Measurements from ENCODE around the gene WDTC1. TPM values are rescaled to one million over a fixed set of nuclear protein-coding genes. Genes with fewer than 3 reads are reported as not detected.
A peak's percentile ranks its signal among the peaks of the same experiment; 100 is the strongest.

WDTC1 gene
- total and polyA plus RNA-seq, 9 of the 15 experiments (the other 6 are each of a cell fraction or from before 2014, with no cell fraction given), result 0.18 to 32.3 (median 8.8) TPM

DNA sequence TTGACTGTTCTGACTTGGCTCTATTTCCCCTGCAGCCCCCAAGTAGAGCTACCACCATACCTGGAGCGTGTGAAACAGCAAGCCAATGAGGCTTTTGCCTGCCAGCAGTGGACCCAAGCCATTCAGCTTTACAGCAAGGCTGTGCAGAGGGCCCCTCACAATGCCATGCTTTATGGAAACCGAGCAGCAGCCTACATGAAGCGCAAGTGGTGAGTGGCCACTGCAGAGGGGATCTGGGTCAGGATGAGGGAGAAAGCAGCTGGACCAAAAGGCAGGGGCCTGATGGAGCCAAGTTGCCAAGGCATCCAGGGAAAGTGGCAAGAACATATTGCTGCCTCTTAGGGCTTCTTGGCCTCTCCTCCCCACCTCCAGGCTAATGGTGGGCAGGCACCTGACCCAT is 63.5 kb downstream of the WDTC1 start:
- H3K27ac ChIP-seq (ENCODE audit: extremely low read depth, low read depth, low read length), result no peak overlapping the region
- 0 out of 2 replicates have a peak, but pooled peaks cover 7% of the 10 kb centered on the region for H4K20me1 ChIP-seq (replicated peaks; ENCODE audit: control insufficient read depth, insufficient read depth, low read length)
- no peak overlapping the region for H3K4me2 ChIP-seq (ENCODE audit: insufficient read depth, low read length)
- FAIRE-seq (no peak), ATAC-seq (no peak), DNase-seq (ENCODE audit: extremely low read depth in 1 of 4, low spot score in 3 of 4) (no peak)
- peak overlapping the region in 1 of 2 experiments; percentile 21; a peak in 1 of 4 replicates for H3K9ac ChIP-seq (ENCODE audit: insufficient read depth in 1 of 2, low read depth in 2 of 2, low read length in 2 of 2)
- in situ Hi-C loops (cut with MboI) (no loop called here), intact Hi-C loops (cut with micrococcal nuclease) (loop anchor here (5.0 kb wide), 3 partner anchors 251 to 364 kb away; no protein-coding TSS in a partner anchor)
- no peak overlapping the region for H3K4me3 ChIP-seq
- H3K79me2 ChIP-seq (ENCODE audit: control insufficient read depth, insufficient read depth, low read length), result no peaks in the 10 kb centered on the region
- peaks cover 0 to 7% of the 10 kb centered on the region in 2 experiments; a peak in 2 of 5 replicates for H3K4me1 ChIP-seq (replicated peaks in 1 of 2; ENCODE audit: control insufficient read depth in 2 of 2, insufficient read depth in 2 of 2, low read length in 2 of 2)
- peaks cover 47% of the 10 kb centered on the region; the same call in 2 of the 3 replicates for H3K36me3 ChIP-seq (ENCODE audit: control insufficient read depth, insufficient read depth, low read length)
- TF ChIP-seq, protein P1, sequence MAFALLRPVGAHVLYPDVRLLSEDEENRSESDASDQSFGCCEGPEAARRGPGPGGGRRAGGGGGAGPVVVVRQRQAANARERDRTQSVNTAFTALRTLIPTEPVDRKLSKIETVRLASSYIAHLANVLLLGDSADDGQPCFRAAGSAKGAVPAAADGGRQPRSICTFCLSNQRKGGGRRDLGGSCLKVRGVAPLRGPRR (CRISPR knock-in tag; IDR thresholded peaks at IDR 0.05), result no peak
- TF ChIP-seq FOXA3 (CRISPR knock-in tag; conservative IDR thresholded peaks at IDR 0.05 in 1 of 2, IDR thresholded peaks at IDR 0.05 in 1 of 2) (no peak), PHB (CRISPR knock-in tag; IDR thresholded peaks at IDR 0.05) (no peak), BRD9 (IDR thresholded peaks at IDR 0.05; ENCODE audit: low read depth, partially characterized antibody) (no peak), BMI1 (IDR thresholded peaks at IDR 0.05; ENCODE audit: low read length) (no peak), SMAD4 (CRISPR knock-in tag; conservative IDR thresholded peaks at IDR 0.05) (no peak), PHB2 (IDR thresholded peaks at IDR 0.05; ENCODE audit: low read depth) (no peak), SMAD3 (CRISPR knock-in tag; conservative IDR thresholded peaks at IDR 0.05) (no peak), RBM25 (IDR thresholded peaks at IDR 0.05; ENCODE audit: low read depth, low read length, severe bottlenecking) (no peak), CBX5 (IDR thresholded peaks at IDR 0.05; ENCODE audit: borderline replicate concordance, low read depth) (no peak), FOXM1 (IDR thresholded peaks at IDR 0.05; ENCODE audit: low read depth) (no peak), FOXM1 (CRISPR knock-in tag; IDR thresholded peaks at IDR 0.05; ENCODE audit: low read depth) (no peak), EZH2 (IDR thresholded peaks at IDR 0.05; ENCODE audit: borderline replicate concordance, low read depth, low read length) (no peak), PPARD (CRISPR knock-in tag; IDR thresholded peaks at IDR 0.05) (no peak)
- TF ChIP-seq, protein P2, sequence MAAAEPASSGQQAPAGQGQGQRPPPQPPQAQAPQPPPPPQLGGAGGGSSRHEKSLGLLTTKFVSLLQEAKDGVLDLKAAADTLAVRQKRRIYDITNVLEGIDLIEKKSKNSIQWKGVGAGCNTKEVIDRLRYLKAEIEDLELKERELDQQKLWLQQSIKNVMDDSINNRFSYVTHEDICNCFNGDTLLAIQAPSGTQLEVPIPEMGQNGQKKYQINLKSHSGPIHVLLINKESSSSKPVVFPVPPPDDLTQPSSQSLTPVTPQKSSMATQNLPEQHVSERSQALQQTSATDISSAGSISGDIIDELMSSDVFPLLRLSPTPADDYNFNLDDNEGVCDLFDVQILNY (CRISPR knock-in tag; IDR thresholded peaks at IDR 0.05), result no peak
- TF ChIP-seq, protein P3, sequence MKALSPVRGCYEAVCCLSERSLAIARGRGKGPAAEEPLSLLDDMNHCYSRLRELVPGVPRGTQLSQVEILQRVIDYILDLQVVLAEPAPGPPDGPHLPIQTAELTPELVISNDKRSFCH (CRISPR knock-in tag; IDR thresholded peaks at IDR 0.05), result no peak
- TF ChIP-seq, protein P3 (tag; IDR thresholded peaks at IDR 0.05), result no peak
- POLR2A ChIA-PET, result interaction anchor here (0.8 to 1.6 kb wide), 4 partner anchors 15 to 230 kb away, joined by 3 to 5 read pairs (median 3); partner anchors contain the start of gene MAP3K6
- H3K9me3 ChIP-seq (replicated peaks; ENCODE audit: control insufficient read depth, insufficient read depth, low read depth, low read length), result no peaks in the 10 kb centered on the region
- H2AFZ ChIP-seq (ENCODE audit: low read depth, low read length), result no peak overlapping the region
- WGBS (ENCODE audit: insufficient coverage, low coverage, missing lambda C conversion rate), result 59% methylated on average over 3 of the region's 3 CpGs
- H3K9me1 ChIP-seq (ENCODE audit: control insufficient read depth, insufficient read depth, low read length), result peaks cover 3% of the 10 kb centered on the region
- no TSS peak for BruUV-seq (replicated peaks)
- no peaks in the 10 kb centered on the region for H3K27me3 ChIP-seq (ENCODE audit: control insufficient read depth in 2 of 2, insufficient read depth in 2 of 2, low read length in 2 of 2)
- CTCF ChIA-PET (ENCODE audit: low intra/inter-chr PET ratio), result interaction anchor here (0.7 to 2.6 kb wide), 3 partner anchors 90 to 309 kb away, joined by 3 to 16 read pairs (median 13); no protein-coding TSS in a partner anchor

Measured in K562 (cell line).